Fibroblast of the conjunctiva (primary cell): ENCODE results near the gene SND1.

ENCODE experiments used
- DNase-seq: peaks from one replicate; pipeline ENCODE4 v3.0.0-alpha.2; 2010; ENCODE audit warnings: low read depth

The SND1 gene

DNA sequence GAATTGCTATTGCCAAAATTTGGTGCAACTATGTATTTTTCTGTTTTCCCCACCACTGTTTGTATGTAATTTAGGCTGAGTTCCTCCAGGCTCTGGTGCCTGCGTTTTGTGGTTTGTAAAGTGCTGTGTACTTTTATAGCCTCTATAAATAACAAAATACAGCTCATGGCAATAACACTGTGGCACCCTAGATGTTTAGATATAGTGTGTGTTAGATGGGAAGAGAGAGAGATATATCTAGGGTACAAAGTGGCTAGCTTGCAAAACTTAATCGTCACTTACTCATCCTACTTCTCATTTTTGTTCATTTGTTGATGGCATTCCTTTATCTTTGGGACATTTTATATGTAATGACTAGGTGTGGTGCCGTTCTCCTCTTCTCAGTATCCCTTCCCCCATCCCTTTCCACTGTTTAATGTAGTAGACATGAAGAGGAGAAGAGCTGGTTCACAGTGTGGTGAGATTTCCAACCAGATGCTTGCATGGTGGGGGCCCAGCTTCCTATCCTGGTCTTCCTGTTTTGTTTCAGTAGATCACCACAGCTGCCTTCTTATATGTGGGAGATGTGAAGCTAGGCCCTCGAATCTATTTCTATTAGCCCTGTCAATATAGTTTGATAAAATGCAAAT is 115.0 kb downstream of the SND1 start:
- no peak for DNase-seq

DNA sequence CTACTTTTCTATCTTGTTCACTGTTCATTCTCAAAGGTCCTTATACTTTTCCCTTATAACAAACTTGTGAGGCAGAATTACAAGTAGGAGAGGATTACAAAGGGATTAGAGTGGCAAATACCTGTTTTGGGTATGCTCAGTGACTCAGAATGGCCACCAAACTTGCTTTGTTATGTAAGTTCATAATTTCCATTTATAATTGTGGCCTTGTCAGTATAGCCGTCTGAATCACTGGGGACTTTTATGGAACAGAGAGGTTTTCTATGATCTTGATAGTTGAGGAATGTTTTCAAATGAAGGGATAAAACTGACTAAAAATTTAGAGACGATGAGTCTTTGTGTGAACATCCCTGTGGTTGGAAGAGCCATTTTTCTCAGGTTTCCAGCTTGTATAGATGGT is 116.2 kb downstream of the SND1 start:
- DNase-seq: no peak

DNA sequence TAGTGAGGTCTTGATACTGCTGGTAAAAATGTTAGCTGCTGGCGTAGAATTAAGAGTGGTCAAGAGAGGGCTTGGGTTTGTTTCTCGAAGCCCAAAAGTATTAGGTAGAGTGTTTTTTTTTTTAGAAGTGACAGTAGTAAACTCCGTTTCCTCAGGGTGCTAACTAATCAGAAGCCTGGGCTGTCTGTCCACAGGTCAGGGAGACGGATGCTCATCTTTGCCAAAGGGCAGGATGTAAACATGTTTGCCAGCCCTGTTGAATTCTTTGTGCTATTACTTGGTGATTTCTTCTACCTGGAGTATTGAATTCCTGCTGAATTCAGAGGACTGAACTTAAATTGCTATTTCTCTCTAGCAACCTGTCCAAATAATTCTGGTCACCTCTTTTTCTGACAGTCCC is 117.1 kb downstream of the SND1 start:
- DNase-seq: no peak

DNA sequence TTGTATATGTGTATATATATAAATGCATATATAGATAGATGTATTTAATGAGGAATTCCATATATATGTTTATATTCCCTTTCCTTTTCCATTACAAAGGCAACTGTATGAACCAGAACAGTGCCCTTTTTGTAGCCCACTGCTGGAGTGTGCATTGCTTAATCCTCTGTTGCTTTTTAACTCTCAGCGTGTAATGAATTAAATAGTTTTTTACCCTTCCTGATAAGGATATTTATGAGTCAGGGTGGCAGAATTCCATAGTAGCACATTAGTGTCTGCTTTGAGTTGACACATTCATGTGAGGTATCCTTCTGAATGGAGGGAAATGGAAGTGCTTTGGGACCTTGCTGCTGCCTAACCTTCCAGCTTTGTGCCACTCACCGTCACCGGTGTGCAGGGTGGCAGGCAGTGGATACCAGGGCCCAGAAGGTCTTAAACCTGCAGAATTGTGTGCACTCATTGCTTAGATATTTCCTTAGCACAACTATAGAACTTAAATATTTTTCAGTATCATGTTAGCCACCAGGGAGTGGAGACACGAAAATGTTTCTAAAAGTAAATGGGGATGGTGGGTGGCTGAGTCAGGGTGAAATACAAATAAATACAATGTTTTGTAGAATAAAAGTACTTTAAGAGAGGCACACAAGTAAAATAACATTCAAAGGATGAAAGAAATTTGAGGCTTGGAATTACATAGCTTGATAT is 117.9 kb downstream of the SND1 start:
- DNase-seq: no peak

DNA sequence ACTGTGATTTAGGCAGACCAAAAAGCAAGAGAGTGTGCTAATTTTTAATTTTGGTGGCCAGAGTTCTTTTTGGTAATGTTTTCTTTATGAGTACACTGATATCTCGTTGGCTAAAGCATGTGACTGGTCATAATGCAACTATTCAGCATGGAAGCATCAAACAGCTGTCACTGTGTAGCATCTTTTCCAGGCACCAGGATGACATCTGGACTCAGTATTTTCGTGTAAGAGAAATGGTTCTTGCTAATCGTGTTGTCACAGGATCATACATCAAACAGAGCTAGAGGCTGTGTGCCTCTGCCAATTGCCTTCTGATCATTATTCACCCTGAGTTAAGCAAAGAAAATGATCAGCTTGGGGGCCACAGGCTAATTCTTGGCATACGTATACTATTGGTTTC is 118.9 kb downstream of the SND1 start:
- no peak for DNase-seq

DNA sequence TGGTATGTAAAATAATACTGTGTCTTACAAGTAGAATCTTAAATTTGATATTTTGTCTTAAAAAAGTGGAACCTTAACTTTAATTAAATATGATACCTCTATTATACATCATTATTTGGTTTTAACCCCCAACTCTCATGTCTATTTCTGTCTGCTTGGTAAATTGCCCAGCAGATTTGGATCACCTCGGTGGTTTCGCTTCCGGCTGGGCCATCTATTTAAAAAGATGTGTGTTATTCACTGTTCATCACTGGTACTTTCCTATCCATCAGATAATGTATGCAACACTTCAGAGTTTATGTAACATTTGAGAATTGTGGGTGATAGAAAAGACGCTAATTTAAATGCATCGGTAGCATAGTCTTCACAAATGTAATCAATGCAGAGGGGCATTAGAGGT is 119.7 kb downstream of the SND1 start:
- DNase-seq: no peak

DNA sequence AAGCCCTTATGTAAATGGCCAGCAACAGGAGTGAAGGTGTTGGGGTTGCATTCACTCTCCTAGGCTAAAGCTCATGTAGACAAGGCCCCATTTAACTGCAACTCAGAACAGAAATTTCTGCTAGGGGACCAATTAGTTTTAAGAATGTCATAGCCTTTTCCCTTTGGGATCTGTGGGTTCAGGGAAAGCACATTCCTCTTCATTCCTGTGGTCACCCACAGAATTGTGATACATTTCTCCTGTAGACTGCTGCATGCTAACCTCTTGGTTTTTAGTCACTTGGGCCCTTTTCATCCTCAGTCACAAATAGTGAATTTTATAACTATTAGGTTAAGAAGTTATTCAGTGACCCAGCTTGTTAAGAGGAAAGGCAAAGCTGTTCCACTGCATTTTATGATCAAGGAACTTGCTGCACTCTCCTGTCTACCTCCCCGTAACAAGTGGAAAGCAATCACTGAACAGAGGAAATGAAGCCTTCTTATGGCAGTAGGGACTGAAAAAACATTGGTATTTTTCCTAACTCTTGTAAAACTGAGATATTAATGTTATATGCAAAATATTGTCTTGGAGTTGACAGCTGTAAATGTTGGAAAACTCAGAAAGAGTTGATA is 124.9 kb downstream of the SND1 start:
- no peak for DNase-seq

DNA sequence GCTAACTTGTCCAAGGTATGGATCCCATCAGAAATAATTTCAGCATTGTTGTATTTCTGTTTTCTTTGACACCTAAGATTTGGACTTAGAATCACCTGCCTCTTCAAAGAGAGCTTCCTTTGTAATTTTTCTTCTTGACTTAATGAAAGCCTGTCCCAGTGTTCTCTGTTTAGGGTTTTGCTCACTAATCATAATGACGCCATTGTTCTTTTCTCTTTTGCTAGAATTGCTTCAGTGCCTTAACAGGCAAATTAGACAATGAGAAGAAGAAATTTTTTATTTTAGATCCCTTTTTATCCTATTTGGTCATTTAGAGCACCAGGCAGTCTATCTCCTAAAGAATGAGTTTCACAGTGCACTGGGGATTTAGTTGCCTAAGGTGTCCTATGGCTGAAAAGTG is 128.5 kb downstream of the SND1 start:
- no peak for DNase-seq

DNA sequence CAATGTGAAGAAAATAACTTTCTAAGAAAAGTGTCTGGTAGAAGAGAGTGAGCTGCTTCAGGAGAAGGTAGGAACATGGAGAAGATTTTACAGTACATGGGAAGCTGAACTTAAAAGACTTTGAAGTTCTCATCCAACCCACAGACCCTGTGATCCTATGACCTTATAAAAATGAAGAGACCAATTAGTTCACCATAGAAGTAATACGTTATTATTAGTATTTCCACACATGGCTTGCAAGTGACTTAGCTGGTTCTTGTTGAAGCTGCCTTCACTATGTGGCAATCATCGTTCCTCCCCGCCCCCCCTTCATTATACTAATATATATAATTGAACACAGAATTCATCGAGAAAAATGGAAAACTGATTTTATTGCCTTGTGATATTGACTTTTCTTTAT is 129.1 kb downstream of the SND1 start:
- no peak for DNase-seq

DNA sequence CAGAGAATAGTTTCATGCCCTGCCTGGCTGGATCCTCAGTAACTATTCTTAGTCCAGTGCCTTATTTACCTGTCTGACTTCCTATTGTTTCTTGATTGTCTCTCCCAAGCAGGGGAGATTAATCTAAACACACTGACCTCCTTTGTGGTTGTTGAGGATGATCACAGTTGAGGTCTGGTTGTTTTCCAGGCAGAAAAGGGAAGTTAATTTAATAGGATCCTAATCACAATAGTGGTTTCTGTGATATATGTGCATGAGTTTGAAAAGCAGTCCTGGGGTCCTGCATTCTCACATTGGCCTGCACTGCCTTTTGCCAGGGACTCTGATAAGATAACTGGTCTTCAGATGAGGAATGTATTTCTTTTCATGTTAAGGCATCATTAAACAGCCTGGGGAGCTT is 130.1 kb downstream of the SND1 start:
- no peak for DNase-seq

DNA sequence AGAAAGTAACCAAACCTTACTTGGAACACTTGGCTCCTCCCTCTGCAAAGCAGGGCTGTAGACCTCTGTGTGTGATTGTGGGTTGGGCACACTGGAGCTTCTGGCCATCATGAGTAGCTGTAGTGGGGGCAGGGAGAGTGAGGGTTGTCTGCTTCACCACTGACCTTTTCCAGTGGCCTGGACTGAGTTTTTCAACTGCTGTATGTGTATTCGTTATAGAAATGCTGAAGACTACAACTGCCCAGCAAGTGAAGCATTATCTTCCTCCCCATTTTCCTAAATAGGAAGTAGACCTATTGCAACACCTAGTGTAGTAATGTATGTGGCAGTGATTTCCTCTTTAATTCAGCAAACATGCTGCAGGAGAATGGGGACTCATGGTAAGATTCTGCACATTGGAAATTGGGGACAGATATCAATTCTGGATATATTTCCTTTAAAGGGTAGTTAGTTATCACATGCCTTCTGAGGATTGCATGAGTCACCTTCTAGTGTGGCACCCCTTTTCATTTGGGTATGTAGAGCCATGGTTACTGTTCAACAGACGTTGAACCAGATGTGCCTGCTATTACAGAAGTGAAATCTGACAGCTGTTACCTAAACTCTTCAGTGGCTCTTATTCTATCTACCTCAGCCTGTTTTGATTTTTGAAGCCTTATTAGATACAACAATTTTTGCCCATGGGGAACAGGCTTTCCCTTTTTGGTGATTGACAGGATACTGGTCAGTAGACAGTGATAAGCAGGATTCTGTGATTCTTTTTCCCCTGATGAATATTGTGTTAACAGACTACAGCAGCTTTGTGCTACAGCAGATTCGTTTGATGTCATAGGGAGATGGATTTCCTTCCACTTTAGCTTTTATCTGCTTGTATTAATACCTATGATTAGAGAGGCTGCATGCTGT is 130.9 kb downstream of the SND1 start:
- DNase-seq: no peak

DNA sequence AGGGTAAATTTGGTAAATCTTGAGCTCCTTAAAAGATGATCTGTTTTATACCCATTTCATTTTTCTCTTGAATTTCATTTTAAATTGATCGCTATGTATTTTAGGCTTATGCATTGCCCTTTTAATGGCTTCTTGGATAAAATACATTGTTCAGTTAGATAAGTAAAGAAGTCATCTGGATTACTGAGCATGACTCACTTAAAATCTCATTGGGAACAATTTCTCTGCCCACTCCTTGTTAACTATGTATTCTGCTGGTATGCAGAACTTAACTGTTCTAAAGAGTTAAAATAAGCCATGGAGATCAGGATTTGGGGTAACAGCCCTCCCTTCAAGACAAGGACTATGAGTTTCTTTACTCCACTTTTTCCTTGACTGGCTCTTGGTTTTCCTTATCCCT is 134.2 kb downstream of the SND1 start:
- no peak for DNase-seq

DNA sequence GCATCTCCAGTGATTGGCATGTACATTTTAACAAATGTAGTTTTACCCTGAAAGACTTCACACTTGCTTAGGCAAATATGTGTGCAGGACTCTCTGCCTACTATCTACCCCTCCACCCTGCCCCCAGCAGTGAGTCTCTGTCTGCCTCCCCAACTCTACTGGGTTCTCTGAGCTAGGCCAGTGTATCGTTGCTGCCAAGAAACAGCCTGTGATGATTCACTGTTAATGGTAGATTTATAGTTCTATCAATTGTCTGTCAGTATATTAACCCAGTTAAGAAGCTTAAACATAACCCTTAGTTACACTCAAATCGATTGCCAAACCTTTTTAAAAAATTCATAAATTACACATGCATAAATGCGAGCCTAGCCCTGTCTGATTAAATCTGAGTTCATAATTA is 137.0 kb downstream of the SND1 start:
- no peak for DNase-seq

DNA sequence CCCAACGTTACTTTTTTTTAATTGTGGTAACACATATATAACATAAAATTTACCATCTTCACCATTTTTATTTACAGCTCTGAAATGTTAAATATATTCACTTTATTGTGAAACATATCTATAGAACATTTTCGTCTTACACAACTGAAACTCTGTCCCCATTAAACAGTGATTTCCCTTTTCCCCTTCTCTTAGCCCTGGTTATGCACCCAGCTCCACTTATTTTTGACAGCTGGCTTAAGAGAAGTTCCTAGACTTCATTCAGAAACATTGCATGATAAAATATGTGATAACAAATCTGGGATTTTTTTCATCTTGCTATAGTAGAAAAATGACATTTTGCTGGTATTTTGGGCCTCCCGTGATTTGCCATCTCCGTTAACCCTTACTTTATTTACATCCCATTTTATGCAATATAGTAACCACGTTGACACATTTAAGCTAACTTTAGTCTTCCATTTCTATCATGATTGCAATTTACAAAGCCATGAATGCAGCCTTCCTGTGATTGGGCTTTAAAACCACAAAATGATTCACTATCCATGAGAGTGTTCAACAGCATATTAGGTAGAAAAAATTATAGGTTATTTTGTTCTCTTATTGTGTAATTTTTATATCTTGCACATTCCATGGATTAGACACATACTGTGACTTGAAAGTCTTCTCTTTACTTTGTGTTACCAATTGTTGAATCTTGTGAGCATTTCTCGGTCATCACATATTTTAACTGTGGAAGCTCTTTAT is 139.6 kb downstream of the SND1 start:
- DNase-seq: no peak

DNA sequence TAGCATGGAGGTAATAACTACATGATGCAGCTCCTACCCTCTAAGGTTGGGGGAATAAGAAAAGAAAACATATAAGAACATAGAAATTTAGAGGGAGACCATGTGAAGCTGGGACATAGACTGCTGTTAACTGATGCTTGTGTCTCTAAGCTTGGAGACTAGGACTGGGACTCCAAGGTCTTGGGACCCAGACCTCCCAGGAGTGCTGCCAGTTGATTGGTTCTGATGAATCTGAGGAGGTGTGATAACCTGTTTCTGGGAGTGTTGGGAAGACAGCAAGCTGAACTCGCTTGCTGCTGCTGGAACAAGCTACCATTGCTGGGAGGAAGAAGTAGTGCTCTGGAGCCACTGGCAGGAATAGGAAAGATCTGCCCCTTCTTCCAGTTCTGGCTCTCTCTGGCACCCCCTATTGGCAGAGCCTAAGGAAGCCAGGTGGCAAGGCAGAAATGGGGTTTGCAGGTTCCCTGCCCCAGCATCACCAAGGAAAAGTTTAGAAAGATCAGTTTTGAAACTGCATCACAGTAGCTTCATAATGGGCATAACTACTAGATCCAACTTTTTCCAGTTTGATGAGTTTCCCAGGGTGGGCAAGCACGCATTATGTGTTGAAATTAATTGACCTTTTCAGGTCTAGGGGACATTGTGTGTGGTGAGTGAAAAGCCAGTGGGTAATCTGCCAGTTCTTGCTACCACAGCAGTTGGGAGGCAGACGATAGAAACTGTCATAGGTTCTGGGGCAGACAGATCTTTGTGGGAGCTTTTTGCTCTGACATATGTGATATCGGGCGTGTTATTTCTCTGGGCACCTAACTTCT is 140.7 kb downstream of the SND1 start:
- DNase-seq: no peak

DNA sequence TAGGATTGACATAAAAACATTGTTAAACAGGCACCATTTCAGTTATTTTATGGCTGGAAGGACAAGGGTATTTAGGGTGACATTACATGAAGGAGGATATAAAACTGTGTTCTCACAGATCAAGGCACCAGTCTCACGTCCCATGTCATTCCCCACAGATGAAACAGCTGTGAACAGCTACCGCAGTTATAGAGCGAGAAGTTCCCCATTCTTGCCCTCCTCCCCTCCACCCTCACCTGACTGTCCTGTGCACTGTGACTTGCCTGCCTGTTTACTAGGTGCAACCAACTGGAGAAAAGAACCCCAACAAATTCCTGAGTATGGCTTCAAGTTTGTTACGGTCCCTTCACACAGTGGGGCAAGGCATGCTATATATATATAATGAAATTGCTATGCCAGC is 141.6 kb downstream of the SND1 start:
- no peak for DNase-seq

DNA sequence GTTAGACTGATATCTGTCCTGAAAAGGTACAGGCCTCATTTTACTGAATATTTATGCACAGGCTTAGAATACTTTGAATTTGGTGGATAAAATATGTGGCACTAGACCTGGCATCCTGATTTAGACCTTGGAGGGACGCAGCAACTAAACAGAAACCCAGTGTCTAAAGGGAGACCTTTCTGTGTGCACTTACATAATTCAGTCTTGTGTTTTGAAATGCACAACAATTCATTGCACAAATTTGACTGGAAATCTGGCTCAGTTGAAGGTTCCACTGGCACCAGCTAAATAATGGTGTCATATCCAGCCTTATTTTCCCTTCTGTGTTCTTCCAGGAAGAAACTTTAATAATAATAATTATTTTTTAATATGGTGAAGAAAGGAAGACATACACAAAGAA is 142.1 kb downstream of the SND1 start:
- DNase-seq: no peak

DNA sequence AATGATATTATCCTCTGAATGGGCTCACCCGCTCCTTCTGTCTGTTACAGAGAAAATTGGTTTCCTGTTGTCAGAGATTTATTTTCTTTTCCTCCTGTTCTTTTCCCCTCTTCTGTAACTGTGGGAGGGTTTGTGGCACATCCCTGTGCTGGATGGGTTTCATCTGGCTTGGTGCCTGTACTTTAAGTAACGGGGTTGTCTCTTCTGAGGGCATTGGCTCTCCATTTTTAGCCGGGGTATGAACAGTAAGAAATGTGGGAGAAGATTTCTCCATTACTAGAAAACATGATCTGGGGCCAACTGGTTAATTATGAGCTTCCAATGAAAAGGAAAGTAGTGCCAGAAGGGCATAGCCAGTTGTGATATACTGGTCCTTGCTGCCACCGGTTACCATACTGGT is 142.6 kb downstream of the SND1 start:
- no peak for DNase-seq

DNA sequence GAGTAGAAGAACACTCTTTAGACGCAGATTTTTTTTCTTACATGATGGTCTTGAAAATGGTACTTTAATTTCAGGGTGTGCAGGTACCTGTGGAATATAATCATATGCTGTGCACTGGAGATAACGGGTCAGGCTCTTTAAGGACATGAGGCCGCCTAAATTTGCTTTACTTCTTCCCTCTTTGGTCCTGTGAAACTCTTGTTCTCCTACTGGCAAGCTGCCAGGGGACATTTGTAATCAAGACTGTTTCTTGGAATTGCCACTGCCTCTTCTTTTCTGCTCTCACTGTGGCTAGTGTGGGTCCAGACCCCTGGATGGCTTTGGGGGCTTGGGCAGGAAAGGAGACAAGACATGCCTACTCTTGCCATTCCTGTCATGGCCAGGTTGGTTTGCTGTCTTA is 146.0 kb downstream of the SND1 start:
- no peak for DNase-seq

DNA sequence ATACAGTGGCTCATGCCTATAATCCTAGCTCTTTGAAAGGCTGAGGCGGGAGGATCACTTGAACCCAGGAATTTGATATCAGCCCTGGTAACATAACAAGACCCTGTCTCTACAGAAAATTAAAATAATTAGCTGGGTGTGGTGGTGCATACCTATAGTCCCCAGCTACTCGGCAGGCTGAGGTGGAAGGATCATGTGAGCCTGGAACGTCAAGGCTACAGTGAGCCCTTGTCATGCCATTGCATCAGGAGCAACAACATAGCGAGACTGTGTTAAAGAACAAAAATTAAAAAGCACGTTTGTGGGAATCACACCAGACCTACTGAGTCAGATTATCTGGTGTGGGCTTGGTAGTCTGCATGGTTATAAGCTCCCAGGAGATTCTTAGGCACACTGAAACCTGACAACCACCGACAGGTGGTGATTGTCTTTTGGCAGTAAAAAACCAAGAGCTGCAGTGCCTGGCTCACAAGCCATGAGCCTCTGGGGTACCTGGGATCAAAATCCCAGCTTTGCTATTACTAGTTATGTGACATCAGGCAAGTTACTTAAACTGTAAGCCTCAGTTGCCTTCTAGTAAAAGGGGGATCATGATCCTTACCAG is 146.9 kb downstream of the SND1 start:
- DNase-seq: no peak
